ENCODE data around the gene PES1.

The PES1 gene

GRCh38 chr22:30591588-30592359, at the start of gene PES1:
Gene PES1, minus strand, starts transcription at chr22:30591910. Its CDS starts 77 bp downstream, at chr22:30591833.
- TF ChIP-seq RAD21 (IDR thresholded peaks at IDR 0.05; ENCODE audit: low read depth): no peak
- TF ChIP-seq MAX (IDR thresholded peaks at IDR 0.05): peak; percentile 98
- TF ChIP-seq CREB1 (IDR thresholded peaks at IDR 0.05; ENCODE audit: low read depth): peak; percentile 97
- TF ChIP-seq TCF12 (IDR thresholded peaks at IDR 0.05; ENCODE audit: low read depth): 0 out of 2 replicates have a peak, but pooled peaks have one; percentile 60
- peak; percentile 90 for TF ChIP-seq USF1 (IDR thresholded peaks at IDR 0.05)
- TF ChIP-seq EGR1 (IDR thresholded peaks at IDR 0.05): 0 out of 2 replicates have a peak, but pooled peaks have one; percentile 42
- peak; percentile 32; the same call in 1 of the 2 replicates for TF ChIP-seq EP300 (IDR thresholded peaks at IDR 0.05; ENCODE audit: borderline replicate concordance)
- peak; percentile 7; the same call in 1 of the 2 replicates for TF ChIP-seq TEAD4 (IDR thresholded peaks at IDR 0.05)
- no peak for TF ChIP-seq REST (IDR thresholded peaks at IDR 0.05; ENCODE audit: low read depth)
- peak; percentile 56 for TF ChIP-seq TAF1 (IDR thresholded peaks at IDR 0.05; ENCODE audit: low read depth)
- 0 out of 2 replicates have a peak, but pooled peaks have one; percentile 12 for TF ChIP-seq CEBPB (IDR thresholded peaks at IDR 0.05)
- TF ChIP-seq YY1 (IDR thresholded peaks at IDR 0.05; ENCODE audit: low read depth): peak; percentile 52; the same call in 1 of the 2 replicates
- peak; percentile 63; the same call in 1 of the 2 replicates for TF ChIP-seq FOXM1 (IDR thresholded peaks at IDR 0.05; ENCODE audit: borderline replicate concordance, low read depth)
- TF ChIP-seq ZBTB7A (IDR thresholded peaks at IDR 0.05; ENCODE audit: low read depth): no peak
- peak; percentile 9; the same call in 1 of the 2 replicates for TF ChIP-seq NFIC (IDR thresholded peaks at IDR 0.05)

GRCh38 chr22:30640839-30641430, 49.2 kb upstream of the PES1 start:
- no peak for TF ChIP-seq RAD21 (IDR thresholded peaks at IDR 0.05; ENCODE audit: low read depth)
- TF ChIP-seq TCF12 (IDR thresholded peaks at IDR 0.05; ENCODE audit: low read depth): no peak
- TF ChIP-seq REST (IDR thresholded peaks at IDR 0.05; ENCODE audit: low read depth): no peak
- no peak for TF ChIP-seq CEBPB (IDR thresholded peaks at IDR 0.05)

- TF ChIP-seq TAF1 (IDR thresholded peaks at IDR 0.05; ENCODE audit: low read depth): no peak
- no peak for TF ChIP-seq TCF12 (IDR thresholded peaks at IDR 0.05; ENCODE audit: low read depth)
- TF ChIP-seq USF1 (IDR thresholded peaks at IDR 0.05): no peak
- TF ChIP-seq TEAD4 (IDR thresholded peaks at IDR 0.05): no peak
- TF ChIP-seq YY1 (IDR thresholded peaks at IDR 0.05; ENCODE audit: low read depth): no peak
- no peak for TF ChIP-seq NFIC (IDR thresholded peaks at IDR 0.05)
- TF ChIP-seq ZBTB7A (IDR thresholded peaks at IDR 0.05; ENCODE audit: low read depth): no peak
- no peak for TF ChIP-seq RAD21 (IDR thresholded peaks at IDR 0.05; ENCODE audit: low read depth)
- no peak for TF ChIP-seq MAX (IDR thresholded peaks at IDR 0.05)
- no peak for TF ChIP-seq CREB1 (IDR thresholded peaks at IDR 0.05; ENCODE audit: low read depth)
- no peak for TF ChIP-seq CEBPB (IDR thresholded peaks at IDR 0.05)
- no peak for TF ChIP-seq EGR1 (IDR thresholded peaks at IDR 0.05)
- TF ChIP-seq FOXM1 (IDR thresholded peaks at IDR 0.05; ENCODE audit: borderline replicate concordance, low read depth): no peak
- TF ChIP-seq REST (IDR thresholded peaks at IDR 0.05; ENCODE audit: low read depth): no peak
- no peak for TF ChIP-seq EP300 (IDR thresholded peaks at IDR 0.05; ENCODE audit: borderline replicate concordance)
Observed at GRCh38 chr22:30640361-30640760, 48.7 kb upstream of the PES1 start.

All from Ishikawa (cell line).